HCT116 (cell line): ENCODE results near the gene C2orf81. TPM values are rescaled to one million over a fixed set of nuclear protein-coding genes. Genes with fewer than 3 reads are reported as not detected.

ENCODE experiments used
- ATAC-seq: fragments of 200-7000 bp; cut with Tn5 transposase; 2 replicates; pipeline ENCODE4 v1.9.1; 2020; ENCODE audit warnings: mild to moderate bottlenecking, moderate library complexity
- BruUV-seq: library from RNA; stranded (reverse); fragments of 400-500 nt; replicated peaks from 2 replicates; lab custom pipeline; 2021; lab: Mats Ljungman, UMichigan
- CTCF ChIA-PET: fragments of 300-600 bp; sonication (Branson Sonifier 250); formaldehyde crosslinking; loops from one replicate; lab custom pipeline; 2021; ENCODE audit warnings: antibody characterized with exemption; lab: Charles Lee
- POLR2A ChIA-PET: fragments of 300-600, 350-600 bp; sonication (Branson Sonifier 250); formaldehyde crosslinking; loops from one replicate; lab custom pipeline; 2021; ENCODE audit warnings: antibody characterized with exemption; lab: Charles Lee
- RAD21 ChIA-PET, 2 experiments: fragments of 300-600 bp; sonication (Branson Sonifier 250); formaldehyde crosslinking; loops; one replicate each; lab custom pipeline; 2023; ENCODE audit warnings: low total read pairs in 2 of 2; ENCODE audit not compliant: uncharacterized antibody in 2 of 2, unreplicated experiment in 2 of 2, low non-redundant PET in 1 of 2; lab: Charles Lee
- DNase-seq: peaks from one replicate; pipeline ENCODE4 v3.0.0-alpha.2; 2010; ENCODE audit warnings: low read depth, low spot score
- H2AFZ ChIP-seq: fragments of 200-600 bp; shearing (Covaris generic), sonication (generic); 2 replicates; pipeline ENCODE4 v1.6.1; 2017; ENCODE audit warnings: low read depth, mixed run types, mixed read lengths, antibody characterized with exemption, low read length; ENCODE audit not compliant: poor library complexity, severe bottlenecking
- H3K27ac ChIP-seq: 2 replicates; pipeline ENCODE4 v1.5.1; 2012; ENCODE audit warnings: low read depth, low read length
- H3K27me3 ChIP-seq: fragments of 200-600 bp; sonication (generic); 2 replicates; pipeline ENCODE4 v1.6.1; 2016; ENCODE audit warnings: mixed run types, low read length, mixed read lengths; ENCODE audit not compliant: insufficient read depth
- H3K36me3 ChIP-seq, 2 experiments: fragments of 200-500 bp in 1 of 2; fragments of 200-600 bp in 1 of 2; sonication (Bioruptor generic) in 1 of 2; sonication (generic) in 1 of 2; 2 replicates each; pipeline versions ENCODE4 v1.5.1 to v1.6.1; 2014 to 2016; ENCODE audit warnings: low read length in 2 of 2, inconsistent platforms in 1 of 2, mixed read lengths in 1 of 2, mixed run types in 1 of 2; ENCODE audit not compliant: insufficient read depth in 2 of 2, control insufficient read depth in 1 of 2
- H3K4me1 ChIP-seq, 2 experiments: fragments of 200-600 bp in 1 of 2; sonication (generic) in 1 of 2; 2 replicates each; pipeline versions ENCODE4 v1.5.1 to v1.6.1; 2012 to 2017; ENCODE audit warnings: low read length in 2 of 2, inconsistent platforms in 1 of 2, mild to moderate bottlenecking in 1 of 2, mixed read lengths in 1 of 2, mixed run types in 1 of 2, moderate library complexity in 1 of 2; ENCODE audit not compliant: insufficient read depth in 2 of 2, control insufficient read depth in 1 of 2
- H3K4me2 ChIP-seq: fragments of 200-600 bp; sonication (generic); 2 replicates; pipeline ENCODE4 v1.6.1; 2017; ENCODE audit warnings: mixed run types, low read length, mixed read lengths
- H3K4me3 ChIP-seq, 2 experiments: fragments of 200-600 bp in 1 of 2; sonication (generic) in 1 of 2; replicated peaks in 1 of 2; 2 replicates each; pipeline ENCODE4 v1.5.1; 2011 to 2016; ENCODE audit warnings: low read length in 2 of 2, control low read depth in 1 of 2, low read depth in 1 of 2, mild to moderate bottlenecking in 1 of 2, mixed read lengths in 1 of 2, mixed run types in 1 of 2
- H3K79me2 ChIP-seq: fragments of 200-600 bp; sonication (generic); 2 replicates; pipeline ENCODE4 v1.6.1; 2017; ENCODE audit warnings: mild to moderate bottlenecking, mixed run types, low read length, moderate library complexity, mixed read lengths; ENCODE audit not compliant: insufficient read depth
- H3K9ac ChIP-seq: fragments of 200-600 bp; sonication (generic); 2 replicates; pipeline ENCODE4 v1.6.1; 2016; ENCODE audit warnings: low read length, mixed read lengths
- H3K9me2 ChIP-seq: fragments of 200-600 bp; sonication (generic), shearing (Covaris generic); 2 replicates; pipeline ENCODE4 v1.6.1; 2017; ENCODE audit warnings: mixed run types, mild to moderate bottlenecking, moderate library complexity; ENCODE audit not compliant: insufficient read depth
- H3K9me3 ChIP-seq, 2 experiments: fragments of 200-500 bp in 1 of 2; fragments of 200-600 bp in 1 of 2; sonication (Bioruptor generic) in 1 of 2; sonication (generic) in 1 of 2; 2 replicates each; pipeline ENCODE4 v1.6.1; 2014 to 2017; ENCODE audit warnings: low read length in 2 of 2, mixed read lengths in 2 of 2, inconsistent platforms in 1 of 2, low read depth in 1 of 2, mild to moderate bottlenecking in 1 of 2, mixed run types in 1 of 2, moderate library complexity in 1 of 2; ENCODE audit not compliant: control insufficient read depth in 1 of 2, insufficient read depth in 1 of 2
- H4K20me1 ChIP-seq: fragments of 200-600 bp; sonication (generic), shearing (Covaris generic); 2 replicates; pipeline ENCODE4 v1.6.1; 2017; ENCODE audit warnings: mixed run types, mild to moderate bottlenecking, moderate library complexity; ENCODE audit not compliant: insufficient read depth
- EZH2phosphoT487 ChIP-seq: fragments of 200-600 bp; IDR thresholded peaks from 2 replicates; pipeline ENCODE4 v1.6.1; 2018; ENCODE audit warnings: antibody characterized with exemption, borderline replicate concordance
- JUND ChIP-seq: IDR thresholded peaks from 2 replicates; pipeline ENCODE4 v1.6.1; 2012
- RAD21 ChIP-seq: IDR thresholded peaks from 2 replicates; pipeline ENCODE4 v1.6.1; 2012; ENCODE audit warnings: low read depth, mild to moderate bottlenecking
- SP1 ChIP-seq: IDR thresholded peaks from 2 replicates; pipeline ENCODE4 v1.6.1; 2012; ENCODE audit warnings: low read depth
- TCF7L2 ChIP-seq: IDR thresholded peaks from 2 replicates; pipeline ENCODE4 v1.7.0; 2011; ENCODE audit warnings: borderline replicate concordance, inconsistent platforms; ENCODE audit not compliant: insufficient read depth, insufficient read length; ENCODE audit errors: extremely low read depth
- YY1 ChIP-seq: IDR thresholded peaks from 2 replicates; pipeline ENCODE4 v1.6.1; 2011; ENCODE audit warnings: low read length, low read depth, moderate library complexity, mild to moderate bottlenecking; ENCODE audit not compliant: insufficient replicate concordance; ENCODE audit errors: extremely low read depth
- ZFX ChIP-seq: fragments of 450-650 bp; IDR thresholded peaks from 2 replicates; pipeline ENCODE4 v1.6.1; 2017
- intact Hi-C: fragments of 100-400 bp; cut with micrococcal nuclease; formaldehyde crosslinking; loops from 2 replicates; pipeline ENCODE4 v1.10.0; 2022
- total RNA-seq: library from RNA; stranded (reverse); gene quantifications from one replicate; pipeline ENCODE4 v1.2.1, GENCODE V29; 2021; ENCODE audit not compliant: unreplicated experiment
- TF ChIP-seq, protein P1 (sequence below): IDR thresholded peaks from 2 replicates; pipeline ENCODE4 v1.6.1; 2012
- TF ChIP-seq, protein P2 (sequence below): IDR thresholded peaks from 2 replicates; pipeline ENCODE4 v1.6.1; 2012; ENCODE audit warnings: low read depth

C2orf81 gene
- total RNA-seq, 1 experiment from 2014 or later = 6.5 TPM

DNA sequence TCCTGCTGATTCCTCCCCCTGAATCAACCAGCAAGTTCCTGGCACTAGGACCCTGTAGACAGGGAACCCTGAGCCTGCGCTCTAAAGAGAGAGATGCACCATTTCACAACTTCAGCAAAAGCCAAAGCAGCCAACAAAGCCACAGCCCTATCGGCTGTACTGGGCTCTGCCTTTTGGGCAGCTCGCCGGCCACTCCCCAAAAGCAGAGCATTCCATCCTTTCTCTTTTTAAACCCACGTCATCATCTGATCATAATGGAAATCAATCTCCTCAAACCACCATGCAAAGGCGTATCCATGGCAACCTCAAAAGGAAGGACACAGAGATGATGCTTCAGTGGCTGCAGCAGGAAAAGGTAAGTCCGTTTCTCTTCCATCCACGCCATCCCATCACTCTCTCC, 36.0 kb downstream of the C2orf81 start:
- no peak overlapping the region for H3K9ac ChIP-seq
- BruUV-seq = no TSS peak
- no peak overlapping the region for H2AFZ ChIP-seq
- ATAC-seq (no peak), DNase-seq (no peak)
- POLR2A ChIA-PET = no interaction called here
- H3K9me2 ChIP-seq = no peaks in the 10 kb centered on the region
- peaks cover 2 to 6% of the 10 kb centered on the region in 2 experiments; a peak in 3 of 4 replicates for H3K4me1 ChIP-seq
- no peak overlapping the region for H3K4me3 ChIP-seq
- intact Hi-C loops = no loop called here
- CTCF ChIA-PET = no interaction called here
- no peak overlapping the region for H3K4me2 ChIP-seq
- TF ChIP-seq RAD21 (no peak), EZH2phosphoT487 (no peak), JUND (no peak), YY1 (no peak), SP1 (no peak), TCF7L2 (no peak), ZFX (no peak)
- TF ChIP-seq, protein P1, sequence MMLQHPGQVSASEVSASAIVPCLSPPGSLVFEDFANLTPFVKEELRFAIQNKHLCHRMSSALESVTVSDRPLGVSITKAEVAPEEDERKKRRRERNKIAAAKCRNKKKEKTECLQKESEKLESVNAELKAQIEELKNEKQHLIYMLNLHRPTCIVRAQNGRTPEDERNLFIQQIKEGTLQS = no peak
- TF ChIP-seq, protein P2, sequence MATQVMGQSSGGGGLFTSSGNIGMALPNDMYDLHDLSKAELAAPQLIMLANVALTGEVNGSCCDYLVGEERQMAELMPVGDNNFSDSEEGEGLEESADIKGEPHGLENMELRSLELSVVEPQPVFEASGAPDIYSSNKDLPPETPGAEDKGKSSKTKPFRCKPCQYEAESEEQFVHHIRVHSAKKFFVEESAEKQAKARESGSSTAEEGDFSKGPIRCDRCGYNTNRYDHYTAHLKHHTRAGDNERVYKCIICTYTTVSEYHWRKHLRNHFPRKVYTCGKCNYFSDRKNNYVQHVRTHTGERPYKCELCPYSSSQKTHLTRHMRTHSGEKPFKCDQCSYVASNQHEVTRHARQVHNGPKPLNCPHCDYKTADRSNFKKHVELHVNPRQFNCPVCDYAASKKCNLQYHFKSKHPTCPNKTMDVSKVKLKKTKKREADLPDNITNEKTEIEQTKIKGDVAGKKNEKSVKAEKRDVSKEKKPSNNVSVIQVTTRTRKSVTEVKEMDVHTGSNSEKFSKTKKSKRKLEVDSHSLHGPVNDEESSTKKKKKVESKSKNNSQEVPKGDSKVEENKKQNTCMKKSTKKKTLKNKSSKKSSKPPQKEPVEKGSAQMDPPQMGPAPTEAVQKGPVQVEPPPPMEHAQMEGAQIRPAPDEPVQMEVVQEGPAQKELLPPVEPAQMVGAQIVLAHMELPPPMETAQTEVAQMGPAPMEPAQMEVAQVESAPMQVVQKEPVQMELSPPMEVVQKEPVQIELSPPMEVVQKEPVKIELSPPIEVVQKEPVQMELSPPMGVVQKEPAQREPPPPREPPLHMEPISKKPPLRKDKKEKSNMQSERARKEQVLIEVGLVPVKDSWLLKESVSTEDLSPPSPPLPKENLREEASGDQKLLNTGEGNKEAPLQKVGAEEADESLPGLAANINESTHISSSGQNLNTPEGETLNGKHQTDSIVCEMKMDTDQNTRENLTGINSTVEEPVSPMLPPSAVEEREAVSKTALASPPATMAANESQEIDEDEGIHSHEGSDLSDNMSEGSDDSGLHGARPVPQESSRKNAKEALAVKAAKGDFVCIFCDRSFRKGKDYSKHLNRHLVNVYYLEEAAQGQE = no peak
- TF ChIP-seq, all 23 proteins: peak for 0
- RAD21 ChIA-PET = no interaction called here
- Histone ChIP-seq H3K36me3 (no peaks in the 10 kb centered on the region), H4K20me1 (no peaks in the 10 kb centered on the region), H3K27me3 (no peaks in the 10 kb centered on the region), H3K79me2 (peaks cover 65% of the 10 kb centered on the region), H3K9me3 (no peaks in the 10 kb centered on the region), H3K27ac (no peak overlapping the region)
